K562 (cell line): ENCODE measurements around the gene BRCA1. TPM values are rescaled to one million over a fixed set of nuclear protein-coding genes. Genes with fewer than 3 reads are reported as not detected.
A peak's percentile ranks its signal among the peaks of the same experiment; 100 is the strongest.

ENCODE experiments used
- ATF6 ChIP-seq: sonication (generic); formaldehyde crosslinking; IDR thresholded peaks from 2 replicates; pipeline ENCODE4 v1.4.0; 2020; ENCODE audit warnings: mild to moderate bottlenecking, missing genetic modification reagents
- CHAMP1 ChIP-seq: fragments of 450-650 bp; IDR thresholded peaks from 2 replicates; pipeline ENCODE4 v1.6.1; 2016; ENCODE audit warnings: mild to moderate bottlenecking
- CREB3 ChIP-seq: fragments of 450-650 bp; conservative IDR thresholded peaks from 2 replicates; pipeline ENCODE4 v1.6.1; 2016; ENCODE audit warnings: missing genetic modification characterization, low read depth, mild to moderate bottlenecking, missing compliant biosample characterization, moderate library complexity
- DACH1 ChIP-seq: fragments of 450-650 bp; IDR thresholded peaks from 2 replicates; pipeline ENCODE4 v1.6.1; 2018; ENCODE audit not compliant: partially characterized antibody
- DDX20 ChIP-seq: fragments of 450-650 bp; IDR thresholded peaks from 2 replicates; pipeline ENCODE4 v1.6.1; 2016; ENCODE audit warnings: missing genetic modification characterization, low read depth, mild to moderate bottlenecking, missing compliant biosample characterization, moderate library complexity
- FOSL1 ChIP-seq: fragments of 200-800 bp; sonication (Bioruptor generic); conservative IDR thresholded peaks from 2 replicates; pipeline ENCODE4 v1.6.1; 2016; ENCODE audit warnings: missing genetic modification characterization, missing compliant biosample characterization
- HIVEP1 ChIP-seq: fragments of 250-450 bp; sonication (Bioruptor Pico); IDR thresholded peaks from 2 replicates; pipeline ENCODE4 v1.4.0; 2020; ENCODE audit warnings: mild to moderate bottlenecking
- HOXB6 ChIP-seq: fragments of 250-450 bp; sonication (Bioruptor Pico); IDR thresholded peaks from 2 replicates; pipeline ENCODE4 v1.5.1; 2022; ENCODE audit warnings: mild to moderate bottlenecking, borderline replicate concordance
- NFIX ChIP-seq: fragments of 250-450 bp; sonication (Bioruptor Pico); IDR thresholded peaks from 2 replicates; pipeline ENCODE4 v1.4.0; 2020; ENCODE audit warnings: low read depth, mild to moderate bottlenecking, moderate library complexity
- PURB ChIP-seq: sonication (generic); formaldehyde crosslinking; IDR thresholded peaks from 2 replicates; pipeline ENCODE4 v1.9.0; 2021; ENCODE audit warnings: low read depth, mild to moderate bottlenecking, missing genetic modification reagents
- TAF1 ChIP-seq: IDR thresholded peaks from 2 replicates; pipeline ENCODE4 v1.6.1; 2011; ENCODE audit warnings: mild to moderate bottlenecking, low read length, moderate library complexity; ENCODE audit not compliant: insufficient read depth, control insufficient read depth, severe bottlenecking; ENCODE audit errors: extremely low read depth
- TCF3 ChIP-seq: sonication (generic); formaldehyde crosslinking; IDR thresholded peaks from 2 replicates; pipeline ENCODE4 v1.4.0; 2020; ENCODE audit warnings: mild to moderate bottlenecking, missing genetic modification reagents
- TCFL5 ChIP-seq: fragments of 250-450 bp; sonication (Bioruptor Pico); conservative IDR thresholded peaks from 2 replicates; pipeline ENCODE4 v1.6.1; 2021; ENCODE audit warnings: mild to moderate bottlenecking, moderate library complexity, matching md5 sums
- TEAD2 ChIP-seq: fragments of 450-650 bp; IDR thresholded peaks from 2 replicates; pipeline ENCODE4 v1.6.1; 2016; ENCODE audit warnings: missing genetic modification characterization, control low read depth, missing compliant biosample characterization
- ZKSCAN8 ChIP-seq: fragments of 200-800 bp; sonication (Bioruptor generic); IDR thresholded peaks from 2 replicates; pipeline ENCODE4 v1.6.1; 2016; ENCODE audit warnings: missing genetic modification characterization, missing compliant biosample characterization
- ZNF695 ChIP-seq: fragments of 450-650 bp; formaldehyde crosslinking; IDR thresholded peaks from 2 replicates; pipeline ENCODE4 v1.4.0; 2020; ENCODE audit warnings: mild to moderate bottlenecking, moderate library complexity
- ZNF780A ChIP-seq: fragments of 250-450 bp; sonication (Bioruptor Pico); IDR thresholded peaks from 2 replicates; pipeline ENCODE4 v1.5.0; 2021; ENCODE audit warnings: mild to moderate bottlenecking
- polyA plus RNA-seq, 8 experiments: library from polyadenylated mRNA; depleted of rRNA in 4 of 8; stranded (reverse) in 5 of 8; unstranded in 3 of 8; fragments of >200 nt; fragmentation: Nextera tagmentation in 2 of 8; fragmentation: Illumina TruSeq in 1 of 8; extraction: Ambion mirVana in 2 of 8; extraction: Trizol in 1 of 8; gene quantifications; 2 replicates each; pipeline versions ENCODE4 v1.2.1 to v1.2.3, GENCODE V29; 2011 to 2014; ENCODE audit warnings: inconsistent platforms in 1 of 8, missing spikeins in 1 of 8
- total RNA-seq, 7 experiments: library from RNA; depleted of rRNA in 6 of 7; stranded (reverse); fragments of >200 nt in 6 of 7; fragmentation: Illumina TruSeq in 2 of 7; extraction: Trizol in 2 of 7; gene quantifications; 2 replicates each; pipeline versions ENCODE4 v1.2.1 to v1.2.3, GENCODE V29; 2011 to 2021; ENCODE audit warnings: low replicate concordance in 1 of 7
- TF ChIP-seq, protein P1 (sequence below), 2 experiments: fragments of 450-650 bp; IDR thresholded peaks; 2 replicates each; pipeline ENCODE4 v1.6.1; 2016
- TF ChIP-seq, protein P2 (sequence below): fragments of 200-800 bp; sonication (Bioruptor generic); IDR thresholded peaks from 2 replicates; pipeline ENCODE4 v1.6.1; 2017; ENCODE audit warnings: missing genetic modification characterization, missing compliant biosample characterization

The BRCA1 gene
- total and polyA plus RNA-seq, 9 of the 15 experiments (the other 6 are each of a cell fraction or from before 2014, with no cell fraction given), result 25.9 to 95.3 (median 62.3) TPM

GRCh38 chr17:43170140-43170765, 45.1 kb upstream of the BRCA1 start (continued):
- no peak for TF ChIP-seq PURB (CRISPR knock-in tag)
- TF ChIP-seq, protein P1, sequence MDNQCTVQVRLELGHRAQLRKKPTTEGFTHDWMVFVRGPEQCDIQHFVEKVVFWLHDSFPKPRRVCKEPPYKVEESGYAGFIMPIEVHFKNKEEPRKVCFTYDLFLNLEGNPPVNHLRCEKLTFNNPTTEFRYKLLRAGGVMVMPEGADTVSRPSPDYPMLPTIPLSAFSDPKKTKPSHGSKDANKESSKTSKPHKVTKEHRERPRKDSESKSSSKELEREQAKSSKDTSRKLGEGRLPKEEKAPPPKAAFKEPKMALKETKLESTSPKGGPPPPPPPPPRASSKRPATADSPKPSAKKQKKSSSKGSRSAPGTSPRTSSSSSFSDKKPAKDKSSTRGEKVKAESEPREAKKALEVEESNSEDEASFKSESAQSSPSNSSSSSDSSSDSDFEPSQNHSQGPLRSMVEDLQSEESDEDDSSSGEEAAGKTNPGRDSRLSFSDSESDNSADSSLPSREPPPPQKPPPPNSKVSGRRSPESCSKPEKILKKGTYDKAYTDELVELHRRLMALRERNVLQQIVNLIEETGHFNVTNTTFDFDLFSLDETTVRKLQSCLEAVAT (IDR thresholded peaks at IDR 0.05), result peak in 1 of 2 experiments; percentile 74; a peak in 2 of 4 replicates
- peak; percentile 73; the same call in 1 of the 2 replicates for TF ChIP-seq CREB3 (tag)
- TF ChIP-seq DACH1, result no peak
- TF ChIP-seq ATF6, result 0 out of 2 replicates have a peak, but pooled peaks have one; percentile 57
- TF ChIP-seq DDX20, result no peak
- no peak for TF ChIP-seq FOSL1
- TF ChIP-seq TCFL5 (CRISPR knock-in tag), result no peak
- TF ChIP-seq CHAMP1, result 0 out of 2 replicates have a peak, but pooled peaks have one; percentile 50
- no peak for TF ChIP-seq ZNF695 (CRISPR knock-in tag)
- peak; percentile 62 for TF ChIP-seq TAF1
- TF ChIP-seq ZNF780A, result no peak
- no peak for TF ChIP-seq NFIX (CRISPR knock-in tag)
- TF ChIP-seq HOXB6 (CRISPR knock-in tag), result no peak
- TF ChIP-seq HIVEP1, result no peak
- TF ChIP-seq ZKSCAN8 (CRISPR knock-in tag), result peak; percentile 58; the same call in 1 of the 2 replicates
- no peak for TF ChIP-seq TCF3 (CRISPR knock-in tag)
- TF ChIP-seq, protein P2, sequence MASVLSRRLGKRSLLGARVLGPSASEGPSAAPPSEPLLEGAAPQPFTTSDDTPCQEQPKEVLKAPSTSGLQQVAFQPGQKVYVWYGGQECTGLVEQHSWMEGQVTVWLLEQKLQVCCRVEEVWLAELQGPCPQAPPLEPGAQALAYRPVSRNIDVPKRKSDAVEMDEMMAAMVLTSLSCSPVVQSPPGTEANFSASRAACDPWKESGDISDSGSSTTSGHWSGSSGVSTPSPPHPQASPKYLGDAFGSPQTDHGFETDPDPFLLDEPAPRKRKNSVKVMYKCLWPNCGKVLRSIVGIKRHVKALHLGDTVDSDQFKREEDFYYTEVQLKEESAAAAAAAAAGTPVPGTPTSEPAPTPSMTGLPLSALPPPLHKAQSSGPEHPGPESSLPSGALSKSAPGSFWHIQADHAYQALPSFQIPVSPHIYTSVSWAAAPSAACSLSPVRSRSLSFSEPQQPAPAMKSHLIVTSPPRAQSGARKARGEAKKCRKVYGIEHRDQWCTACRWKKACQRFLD (CRISPR knock-in tag), result peak; percentile 87; the same call in 1 of the 2 replicates
- no peak for TF ChIP-seq TEAD2 (tag)
